Measurements from ENCODE around the gene CDS2. TPM values are rescaled to one million over a fixed set of nuclear protein-coding genes. Genes with fewer than 3 reads are reported as not detected.

The CDS2 gene
- total and polyA plus RNA-seq, 2 of the 13 experiments (the other 11 are each of a cell fraction or from before 2014, with no cell fraction given): 81.3 to 153 TPM

GRCh38 chr20:5205348-5206210, 78.8 kb downstream of the CDS2 start:
- peak; percentile 84 for ATAC-seq
- ChIA-PET CTCF (ENCODE audit: low intra/inter-chr PET ratio, low total read pairs) (interaction anchor here (0.8 to 4.4 kb wide), 6 partner anchors 9 to 243 kb away, joined by 3 to 66 read pairs (median 6); no protein-coding TSS in a partner anchor), POLR2A (interaction anchor here (1.2 kb wide), 1 partner anchor 86 kb away, joined by 3 read pairs; the partner anchor contains the start of gene PCNA)
- no peaks in the 10 kb centered on the region for H3K9me3 ChIP-seq (ENCODE audit: low read length)
- FAIRE-seq: peak; percentile 84
- no peak overlapping the region for H3K9ac ChIP-seq (ENCODE audit: insufficient read depth, low read depth, low read length)
- peaks cover 35% of the 10 kb centered on the region for H3K4me1 ChIP-seq (ENCODE audit: insufficient read depth, low read length)
- peak; percentile 80 for DNase-seq (ENCODE audit: low spot score)
- no peak overlapping the region for H3K4me3 ChIP-seq (replicated peaks in 1 of 3; ENCODE audit: insufficient read depth in 1 of 3, low read depth in 2 of 3, low read length in 3 of 3)
- H3K27me3 ChIP-seq (ENCODE audit: control insufficient read depth in 1 of 2, insufficient read depth in 2 of 2, low read length in 2 of 2): no peaks in the 10 kb centered on the region
- in situ Hi-C loops (cut with HindIII; ENCODE audit: extremely low pct_ligation_motif_present, low pct_unique_long_range_greater_than_20kb) (loop anchor here (5.0 kb wide), 1 partner anchor 242 kb away; no protein-coding TSS in a partner anchor), intact Hi-C loops (cut with micrococcal nuclease; ENCODE audit: unreplicated experiment) (loop anchor here (1.0 kb wide), 3 partner anchors 18 to 243 kb away; no protein-coding TSS in a partner anchor)
- no TSS peak for BruUV-seq (replicated peaks)
- no peak overlapping the region for H2AFZ ChIP-seq (ENCODE audit: low read length)
- H3K4me2 ChIP-seq (ENCODE audit: low read depth, low read length): no peak overlapping the region
- no peaks in the 10 kb centered on the region for H3K36me3 ChIP-seq (replicated peaks in 1 of 2; ENCODE audit: control insufficient read depth in 1 of 2, insufficient read depth in 2 of 2, low read length in 2 of 2)
- WGBS (ENCODE audit: low lambda C conversion rate): 63% methylated on average over 10 of the region's 10 CpGs
- no peaks in the 10 kb centered on the region for H3K79me2 ChIP-seq (ENCODE audit: insufficient read depth, low read length)
- no peaks in the 10 kb centered on the region for H4K20me1 ChIP-seq (ENCODE audit: insufficient read depth, low read length)
- no peak overlapping the region for H3K27ac ChIP-seq (ENCODE audit: extremely low read length, insufficient read depth, low read length)
- TF ChIP-seq SMAD1 (CRISPR knock-in tag; IDR thresholded peaks at IDR 0.05; ENCODE audit: borderline replicate concordance, low read depth) (no peak), ZNF264 (CRISPR knock-in tag; IDR thresholded peaks at IDR 0.05) (peak; percentile 41; the same call in 1 of the 2 replicates), RORA (CRISPR knock-in tag; IDR thresholded peaks at IDR 0.05) (no peak), ZNF605 (CRISPR knock-in tag; IDR thresholded peaks at IDR 0.05) (0 out of 2 replicates have a peak, but pooled peaks have one; percentile 46), CREB3 (CRISPR knock-in tag; IDR thresholded peaks at IDR 0.05) (0 out of 2 replicates have a peak, but pooled peaks have one; percentile 26), GZF1 (CRISPR knock-in tag; IDR thresholded peaks at IDR 0.05) (no peak), TEAD2 (CRISPR knock-in tag; IDR thresholded peaks at IDR 0.05) (no peak), ZSCAN9 (CRISPR knock-in tag; IDR thresholded peaks at IDR 0.05; ENCODE audit: borderline replicate concordance) (0 out of 2 replicates have a peak, but pooled peaks have one; percentile 41), ZNF501 (CRISPR knock-in tag; IDR thresholded peaks at IDR 0.05) (peak; percentile 82; the same call in 1 of the 2 replicates), HOXA3 (CRISPR knock-in tag; IDR thresholded peaks at IDR 0.05) (peak; percentile 18; the same call in 1 of the 2 replicates), THYN1 (CRISPR knock-in tag; IDR thresholded peaks at IDR 0.05; ENCODE audit: borderline replicate concordance, low read depth) (no peak), MAFK (conservative IDR thresholded peaks at IDR 0.05 in 1 of 2, IDR thresholded peaks at IDR 0.05 in 1 of 2; ENCODE audit: low read length in 2 of 2) (no peak), AKAP8 (CRISPR knock-in tag; IDR thresholded peaks at IDR 0.05) (peak; percentile 59; the same call in 1 of the 2 replicates), MIER3 (CRISPR knock-in tag; IDR thresholded peaks at IDR 0.05; ENCODE audit: borderline replicate concordance) (0 out of 2 replicates have a peak, but pooled peaks have one; percentile 45), HOXA5 (CRISPR knock-in tag; IDR thresholded peaks at IDR 0.05) (peak; percentile 53; the same call in 1 of the 2 replicates), ZNF598 (CRISPR knock-in tag; IDR thresholded peaks at IDR 0.05; ENCODE audit: borderline replicate concordance) (0 out of 2 replicates have a peak, but pooled peaks have one; percentile 68), BHLHE40 (IDR thresholded peaks at IDR 0.05; ENCODE audit: low read length) (peak; percentile 57), HNF1B (CRISPR knock-in tag; IDR thresholded peaks at IDR 0.05) (peak; percentile 51)
- TF ChIP-seq, protein P1, sequence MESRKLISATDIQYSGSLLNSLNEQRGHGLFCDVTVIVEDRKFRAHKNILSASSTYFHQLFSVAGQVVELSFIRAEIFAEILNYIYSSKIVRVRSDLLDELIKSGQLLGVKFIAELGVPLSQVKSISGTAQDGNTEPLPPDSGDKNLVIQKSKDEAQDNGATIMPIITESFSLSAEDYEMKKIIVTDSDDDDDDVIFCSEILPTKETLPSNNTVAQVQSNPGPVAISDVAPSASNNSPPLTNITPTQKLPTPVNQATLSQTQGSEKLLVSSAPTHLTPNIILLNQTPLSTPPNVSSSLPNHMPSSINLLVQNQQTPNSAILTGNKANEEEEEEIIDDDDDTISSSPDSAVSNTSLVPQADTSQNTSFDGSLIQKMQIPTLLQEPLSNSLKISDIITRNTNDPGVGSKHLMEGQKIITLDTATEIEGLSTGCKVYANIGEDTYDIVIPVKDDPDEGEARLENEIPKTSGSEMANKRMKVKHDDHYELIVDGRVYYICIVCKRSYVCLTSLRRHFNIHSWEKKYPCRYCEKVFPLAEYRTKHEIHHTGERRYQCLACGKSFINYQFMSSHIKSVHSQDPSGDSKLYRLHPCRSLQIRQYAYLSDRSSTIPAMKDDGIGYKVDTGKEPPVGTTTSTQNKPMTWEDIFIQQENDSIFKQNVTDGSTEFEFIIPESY (CRISPR knock-in tag; IDR thresholded peaks at IDR 0.05): peak; percentile 60; the same call in 1 of the 2 replicates

Measured in HepG2 (cell line).